Measurements from ENCODE around the gene CCDC14. TPM values are rescaled to one million over a fixed set of nuclear protein-coding genes. Genes with fewer than 3 reads are reported as not detected.
"Not testable (repeated sequence)": the region's sequence is repeated elsewhere in the genome, so short reads cannot be mapped to it uniquely, and the experiment has no call there.

The CCDC14 gene
- polyA plus RNA-seq, 4 donors = 96.3 to 175 (median 150) TPM

GRCh38 chr3:123909785-123910184, 51.2 kb downstream of the CCDC14 start:
- no peak for DNase-seq (ENCODE audit: low read depth in 4 of 4, low spot score in 3 of 4)

DNA sequence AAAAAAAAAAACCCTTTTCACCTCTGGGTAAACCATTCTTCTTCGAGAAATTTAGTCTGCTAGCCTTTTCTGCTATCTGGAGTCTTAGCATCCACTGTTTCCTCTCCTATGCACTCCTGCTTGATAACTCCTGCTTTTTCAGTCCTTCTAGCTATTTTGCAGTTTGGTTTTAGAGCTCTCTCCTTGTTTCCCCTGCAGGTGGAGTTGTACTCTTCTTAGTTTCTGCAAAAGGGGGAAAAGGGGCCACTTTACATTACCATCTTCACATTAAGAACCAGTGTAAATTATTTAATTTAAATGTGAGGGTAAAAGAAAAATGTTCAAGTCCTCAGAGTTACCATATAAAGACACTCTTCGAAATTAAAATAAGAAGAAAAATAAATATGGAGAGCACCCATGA, 53.3 kb downstream of the CCDC14 start:
- DNase-seq (ENCODE audit: low read depth in 4 of 4, low spot score in 3 of 4) = no peak

GRCh38 chr3:123899300-123899865, 61.6 kb downstream of the CCDC14 start:
- no peak for DNase-seq (ENCODE audit: low read depth in 4 of 4, low spot score in 3 of 4)

DNA sequence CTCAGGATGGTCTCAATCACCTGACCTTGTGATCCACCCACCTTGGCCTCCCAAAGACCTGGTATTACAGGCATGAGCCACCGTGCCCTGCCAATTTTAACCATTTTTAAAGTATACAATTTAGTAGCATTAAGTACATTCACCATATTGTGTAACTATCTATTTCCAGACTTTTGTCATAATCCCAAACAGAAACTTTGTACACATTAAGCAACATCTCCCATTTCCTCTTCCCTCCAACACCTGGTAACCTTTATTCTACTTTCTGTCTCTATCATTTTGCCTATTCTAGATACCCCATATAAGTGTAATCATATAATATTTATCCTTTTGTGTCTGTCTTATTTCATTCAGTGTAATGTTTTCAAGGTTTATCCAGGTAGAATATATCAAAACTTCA, 68.0 kb downstream of the CCDC14 start:
- no peak for DNase-seq (ENCODE audit: low read depth in 4 of 4, low spot score in 3 of 4)

DNA sequence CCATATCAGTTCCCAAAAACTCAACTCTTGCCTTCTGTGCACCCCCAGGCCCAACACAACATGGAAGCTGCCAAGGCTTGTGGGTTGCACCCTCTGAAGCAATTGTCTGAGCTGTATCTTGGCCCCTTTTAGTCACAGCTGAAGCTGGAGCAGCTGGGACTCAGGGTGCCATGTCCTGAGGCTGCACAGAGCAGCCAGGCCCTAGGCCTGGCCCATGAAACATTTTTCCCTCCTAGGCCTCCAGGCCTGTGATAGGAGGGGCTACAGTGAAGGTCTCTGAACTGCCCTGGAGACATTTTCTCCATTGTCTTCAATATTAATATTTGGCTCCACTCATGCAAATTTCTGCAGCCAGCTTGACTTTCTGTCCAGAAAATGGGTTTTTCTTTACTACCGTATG, 68.8 kb downstream of the CCDC14 start:
- DNase-seq (ENCODE audit: low read depth in 4 of 4, low spot score in 3 of 4) = no peak

GRCh38 chr3:123890991-123891390, 70.0 kb downstream of the CCDC14 start:
- not testable (repeated sequence) for DNase-seq (ENCODE audit: low read depth in 4 of 4, low spot score in 3 of 4)

DNA sequence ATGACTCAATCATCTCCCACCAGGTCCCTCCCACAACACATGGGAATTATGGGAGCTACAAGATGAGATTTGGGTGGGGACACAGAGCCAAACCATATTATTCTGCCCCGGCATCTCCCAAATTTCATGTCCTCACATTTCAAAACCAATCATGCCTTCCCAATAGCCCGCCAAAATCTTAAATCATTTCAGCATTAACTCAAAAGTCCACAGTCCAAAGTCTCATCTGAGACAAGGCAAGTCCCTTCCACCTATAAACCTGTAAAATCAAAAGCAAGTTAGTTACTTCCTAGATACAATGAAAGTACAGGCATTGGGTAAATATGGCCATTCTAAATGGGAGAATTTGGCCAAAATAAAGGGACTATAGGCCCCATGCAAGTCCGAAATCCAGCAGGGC, 70.9 kb downstream of the CCDC14 start:
- not testable (repeated sequence) for DNase-seq (ENCODE audit: low read depth in 4 of 4, low spot score in 3 of 4)

GRCh38 chr3:123884993-123885392, 76.0 kb downstream of the CCDC14 start:
- no peak for DNase-seq (ENCODE audit: low read depth in 4 of 4, low spot score in 3 of 4)

GRCh38 chr3:123884203-123884831, 76.7 kb downstream of the CCDC14 start, which contains the start of gene MYLK:
TSS of gene MYLK (minus strand) at chr3:123884332. CDS start at chr3:123793841, 90,491 bp downstream.
- peak; percentile 54 to 76 (median 55) for DNase-seq (ENCODE audit: low read depth in 4 of 4, low spot score in 3 of 4)

- no peak for DNase-seq (ENCODE audit: low read depth in 4 of 4, low spot score in 3 of 4)
Observed at GRCh38 chr3:123883701-123884202, 77.3 kb downstream of the CCDC14 start.

GRCh38 chr3:123883111-123883510, 77.9 kb downstream of the CCDC14 start:
- DNase-seq (ENCODE audit: low read depth in 4 of 4, low spot score in 3 of 4) = no peak

DNA sequence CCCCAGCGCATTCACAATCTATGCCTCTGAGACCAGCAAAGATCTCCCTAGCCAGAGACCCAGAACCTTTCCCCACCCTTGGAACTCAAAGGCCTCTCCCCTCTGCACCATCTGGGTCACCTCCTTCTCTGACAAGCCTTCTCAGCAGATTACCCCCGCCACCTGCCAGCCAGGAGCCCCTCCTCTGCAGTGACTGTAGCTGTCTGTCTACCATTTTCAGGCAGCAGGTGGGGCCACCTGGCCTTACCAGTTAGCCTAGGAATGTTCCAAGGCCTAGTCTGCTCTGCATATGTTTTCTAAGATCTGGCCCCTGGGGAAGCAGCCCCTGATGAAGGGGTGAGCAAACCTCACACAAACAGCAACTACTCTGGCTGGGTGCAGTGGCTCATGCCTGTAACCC, 79.3 kb downstream of the CCDC14 start:
- no peak for DNase-seq (ENCODE audit: low read depth in 4 of 4, low spot score in 3 of 4)

DNA sequence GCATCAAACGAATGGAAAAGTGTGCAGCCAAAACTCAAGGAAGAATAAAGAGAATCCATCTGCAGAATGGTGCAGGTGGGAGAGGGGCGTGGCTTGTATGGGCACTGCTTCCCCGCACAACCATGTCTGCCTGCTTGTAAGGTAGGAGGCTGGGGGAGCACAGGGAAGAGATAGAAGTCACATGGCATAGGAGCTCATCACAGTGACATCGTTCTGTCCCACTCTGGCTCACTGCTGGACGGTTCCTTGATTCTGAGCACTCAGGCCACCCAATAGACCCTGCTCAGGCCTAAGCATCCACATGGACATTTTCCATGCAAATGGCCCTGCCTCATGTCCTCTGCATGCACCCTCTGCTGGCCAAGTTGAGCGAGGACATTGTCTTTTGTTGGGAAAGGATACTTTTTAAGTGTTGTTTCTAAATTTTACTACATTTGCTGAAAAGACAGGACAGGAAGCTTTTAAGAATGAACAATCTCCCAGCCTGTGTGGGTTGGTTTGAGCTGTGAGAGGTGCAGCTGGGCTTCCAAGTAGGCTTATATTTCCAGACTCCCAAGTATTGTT, 79.9 kb downstream of the CCDC14 start:
- no peak for DNase-seq (ENCODE audit: low read depth in 4 of 4, low spot score in 3 of 4)

DNA sequence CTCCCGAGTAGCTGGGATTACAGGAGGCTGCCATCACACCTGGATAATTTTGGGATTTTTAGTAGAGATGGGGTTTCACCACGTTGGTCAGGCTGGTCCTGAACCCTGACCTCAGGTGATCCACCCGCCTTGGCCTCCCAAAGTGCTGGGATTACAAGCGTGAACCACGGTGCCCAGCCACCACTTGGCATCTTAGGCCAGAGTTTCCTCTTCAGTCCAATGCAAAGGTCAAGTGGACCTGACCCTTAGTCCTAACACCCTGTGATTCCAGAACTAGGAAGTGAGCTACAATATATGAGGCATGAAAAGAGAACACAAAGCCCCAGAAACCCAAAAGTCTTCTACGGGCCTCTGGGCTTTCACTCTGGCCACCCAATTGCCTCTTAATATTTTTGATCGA, 82.2 kb downstream of the CCDC14 start:
- no peak for DNase-seq (ENCODE audit: low read depth in 4 of 4, low spot score in 3 of 4)

DNA sequence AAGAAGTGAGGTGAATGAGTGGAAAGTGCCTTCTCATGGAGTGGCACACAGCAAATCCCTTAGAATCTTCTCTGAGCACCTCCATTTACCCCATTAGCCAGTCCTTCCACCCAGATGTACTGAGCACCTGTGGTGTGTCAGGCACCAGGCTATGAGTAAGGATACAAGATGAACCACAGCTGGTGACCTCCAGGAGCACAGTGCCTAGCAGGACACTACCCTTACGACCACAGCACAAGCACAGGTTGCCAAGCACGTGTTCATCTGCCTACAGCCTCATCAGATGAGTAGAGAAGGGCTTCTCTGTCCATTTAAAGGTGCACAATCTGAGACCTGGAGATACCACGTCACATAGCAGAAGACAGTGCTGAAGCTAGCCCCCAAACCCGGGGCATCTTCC, 83.1 kb downstream of the CCDC14 start:
- DNase-seq (ENCODE audit: low read depth in 4 of 4, low spot score in 3 of 4) = no peak

GRCh38 chr3:123877466-123877865, 83.6 kb downstream of the CCDC14 start:
- DNase-seq (ENCODE audit: low read depth in 4 of 4, low spot score in 3 of 4) = no peak

DNA sequence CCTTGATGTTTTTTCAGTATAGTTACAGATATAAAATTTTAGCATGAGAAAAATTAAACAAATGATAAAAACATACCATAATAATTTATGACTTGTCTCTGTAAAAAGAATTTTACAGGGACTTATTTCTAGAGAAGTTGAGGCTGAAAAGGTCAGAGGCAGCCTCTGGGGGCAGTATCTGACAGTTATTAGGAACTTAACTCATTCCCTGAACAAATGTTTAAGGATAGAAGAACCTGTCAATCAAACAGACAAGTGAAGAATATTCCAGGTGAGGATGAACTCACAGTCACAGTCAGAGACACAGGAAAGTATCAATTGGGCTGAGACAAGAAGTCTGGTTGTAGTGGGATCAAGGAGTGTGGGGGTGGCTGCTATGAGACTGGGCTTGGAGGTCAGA, 84.2 kb downstream of the CCDC14 start:
- DNase-seq (ENCODE audit: low read depth in 4 of 4, low spot score in 3 of 4) = no peak

GRCh38 chr3:123872621-123873020, 88.4 kb downstream of the CCDC14 start:
- no peak for DNase-seq (ENCODE audit: low read depth in 4 of 4, low spot score in 3 of 4)

- DNase-seq (ENCODE audit: low read depth in 4 of 4, low spot score in 3 of 4) = no peak
Observed at GRCh38 chr3:123871946-123872345, 89.1 kb downstream of the CCDC14 start.

GRCh38 chr3:123870033-123870432, 91.0 kb downstream of the CCDC14 start:
- DNase-seq (ENCODE audit: low read depth in 4 of 4, low spot score in 3 of 4) = no peak

DNA sequence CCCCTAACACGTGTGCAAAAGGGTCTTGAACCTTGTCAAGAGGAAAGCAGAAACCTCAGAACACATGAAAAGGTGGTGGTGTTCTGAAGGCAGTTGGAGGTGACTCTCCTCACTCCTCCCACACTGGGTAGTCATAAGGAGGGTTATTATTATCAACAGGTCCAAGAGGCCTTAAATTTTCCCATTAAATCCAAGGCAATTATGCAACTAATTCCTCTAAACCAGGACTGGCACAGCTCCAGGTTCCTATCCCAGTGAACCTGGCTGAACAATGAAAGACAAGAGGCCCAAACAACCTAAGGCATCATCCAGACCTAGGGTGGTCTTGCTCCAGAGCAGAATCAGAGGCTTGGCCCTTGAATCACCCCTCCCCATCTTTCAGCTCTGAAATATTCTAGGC, 91.9 kb downstream of the CCDC14 start:
- DNase-seq (ENCODE audit: low read depth in 4 of 4, low spot score in 3 of 4) = no peak

- DNase-seq (ENCODE audit: low read depth in 4 of 4, low spot score in 3 of 4) = no peak
Observed at GRCh38 chr3:123864706-123865105, 96.3 kb downstream of the CCDC14 start.

All from left renal pelvis (tissue), 4 donors.